ENCODE results near the gene SND1. TPM values are rescaled to one million over a fixed set of nuclear protein-coding genes. Genes with fewer than 3 reads are reported as not detected.

SND1 gene
- total RNA-seq, 2 donors from 2014 or later, result 146 to 155 TPM

DNA sequence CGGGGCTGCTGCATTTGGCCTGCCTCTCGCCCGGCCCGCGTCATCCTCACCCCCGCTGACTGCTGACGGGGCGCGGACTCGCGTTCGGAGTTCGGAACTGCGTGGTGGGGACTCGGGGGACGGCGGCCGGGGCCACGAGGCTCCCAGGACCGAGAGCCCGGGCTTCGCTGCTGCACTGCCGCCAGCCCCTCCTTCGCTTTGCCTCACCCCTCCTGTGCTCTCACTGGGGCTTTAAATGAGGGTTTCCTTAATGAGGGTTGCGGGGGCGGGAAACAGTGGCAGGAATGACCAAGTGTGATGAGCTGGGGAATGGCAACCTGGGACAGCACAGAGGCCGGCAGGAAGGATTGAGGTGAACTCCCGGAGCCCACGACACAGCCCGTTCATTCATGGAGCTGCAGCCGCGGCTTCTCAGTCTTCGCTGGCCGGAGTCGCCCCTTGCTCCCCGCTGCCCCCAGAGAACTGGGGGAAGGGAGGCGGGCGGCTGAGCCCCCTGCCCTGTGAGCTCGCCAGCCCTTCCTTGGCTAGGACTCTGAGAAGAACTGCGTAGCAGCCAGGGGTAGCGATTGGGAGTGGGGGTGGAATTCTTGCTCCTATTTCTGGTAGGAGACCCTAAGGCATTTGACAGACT is 380.7 kb downstream of the SND1 start:
- no peak for DNase-seq
- Histone ChIP-seq H3K4me1 (peaks cover 21% of the 10 kb centered on the region), H3K36me3 (replicated peaks in 1 of 2; ENCODE audit: insufficient read depth in 1 of 2, low read depth in 2 of 2) (no peaks in the 10 kb centered on the region), H3K27me3 (no peaks in the 10 kb centered on the region), H3K4me3 (no peak overlapping the region), H3K27ac (no peak overlapping the region), H3K9me3 (no peaks in the 10 kb centered on the region)
- TF ChIP-seq, protein P1, sequence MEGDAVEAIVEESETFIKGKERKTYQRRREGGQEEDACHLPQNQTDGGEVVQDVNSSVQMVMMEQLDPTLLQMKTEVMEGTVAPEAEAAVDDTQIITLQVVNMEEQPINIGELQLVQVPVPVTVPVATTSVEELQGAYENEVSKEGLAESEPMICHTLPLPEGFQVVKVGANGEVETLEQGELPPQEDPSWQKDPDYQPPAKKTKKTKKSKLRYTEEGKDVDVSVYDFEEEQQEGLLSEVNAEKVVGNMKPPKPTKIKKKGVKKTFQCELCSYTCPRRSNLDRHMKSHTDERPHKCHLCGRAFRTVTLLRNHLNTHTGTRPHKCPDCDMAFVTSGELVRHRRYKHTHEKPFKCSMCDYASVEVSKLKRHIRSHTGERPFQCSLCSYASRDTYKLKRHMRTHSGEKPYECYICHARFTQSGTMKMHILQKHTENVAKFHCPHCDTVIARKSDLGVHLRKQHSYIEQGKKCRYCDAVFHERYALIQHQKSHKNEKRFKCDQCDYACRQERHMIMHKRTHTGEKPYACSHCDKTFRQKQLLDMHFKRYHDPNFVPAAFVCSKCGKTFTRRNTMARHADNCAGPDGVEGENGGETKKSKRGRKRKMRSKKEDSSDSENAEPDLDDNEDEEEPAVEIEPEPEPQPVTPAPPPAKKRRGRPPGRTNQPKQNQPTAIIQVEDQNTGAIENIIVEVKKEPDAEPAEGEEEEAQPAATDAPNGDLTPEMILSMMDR (IDR thresholded peaks at IDR 0.05), result no peak
- TF ChIP-seq POLR2A (IDR thresholded peaks at IDR 0.05), result no peak
- 52 to 88% methylated on average over 17 to 34 of the region's 41 CpGs for WGBS, 2 donors
- peak; percentile 16 for ATAC-seq
- intact Hi-C loops (cut with DNase I), result no loop called here

DNA sequence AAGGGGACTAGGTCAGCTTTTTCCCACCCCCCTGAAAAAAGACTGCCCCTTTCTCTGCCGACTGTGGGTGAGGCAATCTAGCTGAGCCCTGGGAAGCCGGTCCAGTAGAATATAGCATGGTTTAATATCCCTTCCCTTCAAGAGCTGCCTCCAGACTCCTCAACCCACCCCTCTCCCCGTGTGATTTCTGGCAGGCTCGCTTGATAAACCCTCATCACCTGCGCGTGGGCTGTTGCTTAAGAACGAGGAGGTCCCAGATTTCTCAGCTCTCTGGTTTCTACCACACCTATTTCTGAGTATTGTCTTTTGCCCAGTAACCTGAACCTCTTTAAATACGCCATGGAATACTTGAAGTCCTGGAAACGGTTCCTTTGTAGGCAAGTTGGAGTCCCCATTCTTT is 381.3 kb downstream of the SND1 start:
- ATAC-seq (no peak), DNase-seq (no peak)
- Histone ChIP-seq H3K4me3 (no peak overlapping the region), H3K36me3 (replicated peaks in 1 of 2; ENCODE audit: insufficient read depth in 1 of 2, low read depth in 2 of 2) (no peaks in the 10 kb centered on the region), H3K9me3 (no peaks in the 10 kb centered on the region), H3K27me3 (no peaks in the 10 kb centered on the region), H3K4me1 (peaks cover 24% of the 10 kb centered on the region), H3K27ac (no peak overlapping the region)
- 59 to 66% methylated on average over 9 of the region's 9 CpGs for WGBS, 2 donors
- intact Hi-C loops (cut with DNase I), result no loop called here
- no peak for TF ChIP-seq POLR2A (IDR thresholded peaks at IDR 0.05)
- TF ChIP-seq, protein P1 (IDR thresholded peaks at IDR 0.05), result no peak

DNA sequence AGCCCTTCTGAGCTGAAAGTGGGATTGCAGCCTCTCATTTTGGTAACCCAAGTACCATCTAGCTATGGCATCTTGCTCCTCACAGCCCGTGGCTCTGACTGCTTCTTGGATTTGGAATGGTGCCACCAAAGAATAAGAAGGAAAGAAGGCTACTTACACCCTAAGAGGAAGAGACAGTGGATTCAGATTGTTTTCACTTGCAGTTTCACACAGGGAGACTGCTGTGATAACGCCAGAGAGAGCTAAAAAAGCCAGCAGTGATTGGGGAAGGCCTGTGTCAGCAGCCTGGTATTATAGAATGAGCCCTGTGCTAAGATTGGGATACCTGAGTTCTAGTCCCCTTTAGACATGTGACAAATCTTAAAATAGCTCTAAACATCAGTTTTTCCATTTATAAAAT is 382.8 kb downstream of the SND1 start:
- Histone ChIP-seq H3K9me3 (no peaks in the 10 kb centered on the region), H3K27ac (no peak overlapping the region), H3K27me3 (no peaks in the 10 kb centered on the region), H3K36me3 (replicated peaks in 1 of 2; ENCODE audit: insufficient read depth in 1 of 2, low read depth in 2 of 2) (no peaks in the 10 kb centered on the region), H3K4me3 (no peak overlapping the region), H3K4me1 (peaks cover 24% of the 10 kb centered on the region)
- intact Hi-C loops (cut with DNase I), result no loop called here
- TF ChIP-seq, protein P1 (IDR thresholded peaks at IDR 0.05), result no peak
- TF ChIP-seq POLR2A (IDR thresholded peaks at IDR 0.05), result no peak
- DNase-seq (no peak), ATAC-seq (no peak)
- WGBS, 2 donors, result 36 to 49% methylated on average over 2 of the region's 2 CpGs

DNA sequence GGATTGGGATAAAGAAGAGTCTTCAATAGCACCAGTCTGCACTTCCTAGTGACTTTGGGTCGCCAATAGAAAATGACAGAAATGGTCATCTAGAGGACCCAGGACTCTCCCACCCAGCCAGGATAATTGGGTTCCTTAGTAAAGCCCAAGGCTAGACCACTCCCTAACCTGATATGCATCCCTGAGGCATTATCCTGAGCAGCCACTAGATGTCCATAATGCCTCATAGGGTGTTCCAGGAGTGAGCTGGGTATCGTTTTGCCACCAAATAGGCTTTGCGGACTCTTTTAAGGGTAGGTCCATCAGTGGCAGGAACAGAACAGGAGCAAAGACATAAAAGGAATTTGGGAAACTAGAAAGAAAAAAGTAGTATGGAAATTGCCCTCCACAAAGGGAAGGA is 383.7 kb downstream of the SND1 start:
- intact Hi-C loops (cut with DNase I), result no loop called here
- Histone ChIP-seq H3K9me3 (no peaks in the 10 kb centered on the region), H3K27me3 (no peaks in the 10 kb centered on the region), H3K4me1 (peaks cover 24% of the 10 kb centered on the region), H3K4me3 (no peak overlapping the region), H3K36me3 (replicated peaks in 1 of 2; ENCODE audit: insufficient read depth in 1 of 2, low read depth in 2 of 2) (no peaks in the 10 kb centered on the region), H3K27ac (no peak overlapping the region)
- ATAC-seq (no peak), DNase-seq (no peak)
- WGBS, 2 donors, result 80 to 81% methylated on average over 3 of the region's 3 CpGs
- no peak for TF ChIP-seq POLR2A (IDR thresholded peaks at IDR 0.05)
- TF ChIP-seq, protein P1 (IDR thresholded peaks at IDR 0.05), result peak in 3 of 7 experiments; percentile 13 to 14 (median 13)

Data from body of pancreas (tissue), 4 donors.